K562 (cell line): ENCODE measurements around the gene MOB1A. TPM values are rescaled to one million over a fixed set of nuclear protein-coding genes. Genes with fewer than 3 reads are reported as not detected.

Experiments
- ATF2 ChIP-seq: sonication (generic); formaldehyde crosslinking; IDR thresholded peaks from 2 replicates; pipeline ENCODE4 v1.8.1; 2022; ENCODE audit warnings: missing genetic modification reagents
- BCOR ChIP-seq: fragments of 450-650 bp; IDR thresholded peaks from 2 replicates; pipeline ENCODE4 v1.6.1; 2016
- CEBPG ChIP-seq, 3 experiments: fragments of 200-800 bp in 1 of 3; sonication (Bioruptor generic) in 1 of 3; sonication (generic) in 1 of 3; formaldehyde crosslinking in 1 of 3; IDR thresholded peaks in 2 of 3; conservative IDR thresholded peaks in 1 of 3; 2 replicates each; pipeline versions ENCODE4 v1.6.1 to v1.8.0; 2016 to 2022; ENCODE audit warnings: missing compliant biosample characterization in 2 of 3, missing genetic modification characterization in 2 of 3, mild to moderate bottlenecking in 1 of 3, missing genetic modification reagents in 1 of 3
- CTCF ChIP-seq, 3 experiments: IDR thresholded peaks in 2 of 3; conservative IDR thresholded peaks in 1 of 3; 2 replicates each; pipeline ENCODE4 v1.5.1; 2011 to 2012; ENCODE audit warnings: low read length in 3 of 3, mild to moderate bottlenecking in 3 of 3, control low read depth in 2 of 3, improper control_type of control experiment in 1 of 3, inconsistent platforms in 1 of 3, low read depth in 1 of 3, mixed read lengths in 1 of 3, moderate library complexity in 1 of 3; ENCODE audit not compliant: insufficient read depth in 2 of 3
- E2F4 ChIP-seq: sonication (generic); formaldehyde crosslinking; IDR thresholded peaks from 2 replicates; pipeline ENCODE4 v1.8.0; 2022; ENCODE audit warnings: mild to moderate bottlenecking, low read depth, missing genetic modification reagents
- FOS ChIP-seq: IDR thresholded peaks from 3 replicates; pipeline ENCODE4 v1.6.1; 2011; ENCODE audit not compliant: insufficient read length; ENCODE audit errors: extremely low read depth
- FOXO4 ChIP-seq: fragments of 450-650 bp; formaldehyde crosslinking; IDR thresholded peaks from 2 replicates; pipeline ENCODE4 v1.4.0; 2020; ENCODE audit warnings: mild to moderate bottlenecking, moderate library complexity
- ILK ChIP-seq: fragments of 450-650 bp; IDR thresholded peaks from 2 replicates; pipeline ENCODE4 v1.6.1; 2016; ENCODE audit warnings: missing genetic modification characterization, low read depth, mild to moderate bottlenecking, missing compliant biosample characterization, moderate library complexity, borderline replicate concordance
- MEF2D ChIP-seq: conservative IDR thresholded peaks from 2 replicates; pipeline ENCODE4 v1.6.1; 2016; ENCODE audit warnings: low read depth, missing genetic modification characterization, missing compliant biosample characterization
- NR3C1 ChIP-seq: sonication (generic); formaldehyde crosslinking; IDR thresholded peaks from 2 replicates; pipeline ENCODE4 v1.8.1; 2022; ENCODE audit warnings: missing genetic modification reagents
- NUFIP1 ChIP-seq: fragments of 450-650 bp; IDR thresholded peaks from 2 replicates; pipeline ENCODE4 v1.6.1; 2018; ENCODE audit not compliant: partially characterized antibody
- TCF7 ChIP-seq: sonication (generic); IDR thresholded peaks from 2 replicates; pipeline ENCODE4 v1.6.1; 2016; ENCODE audit warnings: antibody characterized with exemption, borderline replicate concordance
- TSHZ1 ChIP-seq: fragments of 250-450 bp; sonication (Bioruptor Pico); IDR thresholded peaks from 2 replicates; pipeline ENCODE4 v1.4.0; 2020; ENCODE audit warnings: mild to moderate bottlenecking, moderate library complexity
- ZFPM2 ChIP-seq: fragments of 250-450 bp; sonication (Bioruptor Pico); IDR thresholded peaks from 2 replicates; pipeline ENCODE4 v1.5.1; 2022; ENCODE audit warnings: mild to moderate bottlenecking
- ZNF384 ChIP-seq: IDR thresholded peaks from 2 replicates; pipeline ENCODE4 v1.6.1; 2012; ENCODE audit warnings: low read depth, low read length, improper control_type of control experiment
- ZNF445 ChIP-seq: fragments of 250-450 bp; sonication (Bioruptor Pico); IDR thresholded peaks from 2 replicates; pipeline ENCODE4 v1.4.0; 2020; ENCODE audit warnings: low read depth, mild to moderate bottlenecking, moderate library complexity
- polyA plus RNA-seq, 8 experiments: library from polyadenylated mRNA; depleted of rRNA in 4 of 8; stranded (reverse) in 5 of 8; unstranded in 3 of 8; fragments of >200 nt; fragmentation: Nextera tagmentation in 2 of 8; fragmentation: Illumina TruSeq in 1 of 8; extraction: Ambion mirVana in 2 of 8; extraction: Trizol in 1 of 8; gene quantifications; 2 replicates each; pipeline versions ENCODE4 v1.2.1 to v1.2.3, GENCODE V29; 2011 to 2014; ENCODE audit warnings: inconsistent platforms in 1 of 8, missing spikeins in 1 of 8
- total RNA-seq, 7 experiments: library from RNA; depleted of rRNA in 6 of 7; stranded (reverse); fragments of >200 nt in 6 of 7; fragmentation: Illumina TruSeq in 2 of 7; extraction: Trizol in 2 of 7; gene quantifications; 2 replicates each; pipeline versions ENCODE4 v1.2.1 to v1.2.3, GENCODE V29; 2011 to 2021; ENCODE audit warnings: low replicate concordance in 1 of 7

The MOB1A gene
- total and polyA plus RNA-seq, 9 of the 15 experiments (the other 6 are each of a cell fraction or from before 2014, with no cell fraction given), result 24.8 to 100 (median 60.2) TPM

- TF ChIP-seq BCOR, result peak; percentile 45
- no peak for TF ChIP-seq E2F4 (CRISPR knock-in tag)
- no peak for TF ChIP-seq MEF2D (tag)
- TF ChIP-seq ZFPM2 (CRISPR knock-in tag), result no peak
- TF ChIP-seq FOS, result no peak
- TF ChIP-seq NR3C1 (CRISPR knock-in tag), result no peak
- no peak for TF ChIP-seq ILK (tag)
- no peak for TF ChIP-seq FOXO4 (CRISPR knock-in tag)
- no peak for TF ChIP-seq ATF2 (CRISPR knock-in tag)
- TF ChIP-seq NUFIP1, result no peak
- TF ChIP-seq TSHZ1, result no peak
- TF ChIP-seq CTCF (IDR thresholded peaks at IDR 0.05 in 2 of 3, conservative IDR thresholded peaks at IDR 0.05 in 1 of 3; ENCODE audit: insufficient read depth in 2 of 3, low read depth in 1 of 3, low read length in 3 of 3), result peak in 1 of 3 experiments; percentile 13; a peak in 3 of 6 replicates
- peak; percentile 90 for TF ChIP-seq ZNF384
- TF ChIP-seq CEBPG (CRISPR knock-in tag; IDR thresholded peaks at IDR 0.05), result no peak
- no peak for TF ChIP-seq CEBPG (tag; conservative IDR thresholded peaks at IDR 0.05 in 1 of 2, IDR thresholded peaks at IDR 0.05 in 1 of 2)
- TF ChIP-seq ZNF445 (CRISPR knock-in tag), result no peak
- no peak for TF ChIP-seq TCF7
Measured at GRCh38 chr2:74179063-74179865, 585 bp upstream of the MOB1A start (continued).
